ENCODE measurements around the gene MDC1. TPM values are rescaled to one million over a fixed set of nuclear protein-coding genes. Genes with fewer than 3 reads are reported as not detected.

The MDC1 gene
- total RNA-seq, 1 experiment from 2014 or later = 95.9 TPM

GRCh38 chr6:30683183-30683979 is 33.7 kb downstream of the MDC1 start (continued):
- TF ChIP-seq ARID4B (CRISPR knock-in tag; IDR thresholded peaks at IDR 0.05; ENCODE audit: borderline replicate concordance) (no peak), FOXP1 (CRISPR knock-in tag; IDR thresholded peaks at IDR 0.05; ENCODE audit: borderline replicate concordance) (no peak), USF2 (CRISPR knock-in tag; IDR thresholded peaks at IDR 0.05) (no peak)

GRCh38 chr6:30682143-30683117 is 34.7 kb downstream of the MDC1 start:
- Mint-ChIP-seq H3K4me1 (peaks cover 58% of the 10 kb centered on the region), H3K27ac (peak overlapping the region; percentile 84), H3K36me3 (peaks cover 5% of the 10 kb centered on the region), H3K27me3 (ENCODE audit: low read depth) (no peaks in the 10 kb centered on the region), H3K4me3 (peak overlapping the region; percentile 54), H3K9me3 (no peaks in the 10 kb centered on the region)
- TF ChIP-seq ATF1 (CRISPR knock-in tag; IDR thresholded peaks at IDR 0.05) (no peak), SP1 (CRISPR knock-in tag; conservative IDR thresholded peaks at IDR 0.05) (no peak), HMGXB4 (CRISPR knock-in tag; IDR thresholded peaks at IDR 0.05) (no peak), AFF4 (CRISPR knock-in tag; IDR thresholded peaks at IDR 0.05; ENCODE audit: borderline replicate concordance) (no peak), MYBL2 (CRISPR knock-in tag; IDR thresholded peaks at IDR 0.05) (no peak), MAX (CRISPR knock-in tag; IDR thresholded peaks at IDR 0.05) (no peak), CREM (CRISPR knock-in tag; IDR thresholded peaks at IDR 0.05) (no peak), CBFB (CRISPR knock-in tag; IDR thresholded peaks at IDR 0.05; ENCODE audit: low read depth) (no peak), RORB (CRISPR knock-in tag; IDR thresholded peaks at IDR 0.05) (no peak), CDX4 (CRISPR knock-in tag; IDR thresholded peaks at IDR 0.05; ENCODE audit: borderline replicate concordance) (no peak)
- POLR2A ChIA-PET = interaction anchor here (0.8 to 1.6 kb wide), 2 partner anchors 34 to 35 kb away, joined by 3 to 4 read pairs; partner anchors contain the start of gene MDC1
- ATAC-seq (peak; percentile 10), DNase-seq (ENCODE audit: low spot score) (peak; percentile 42)
- CTCF ChIA-PET = interaction anchor here (0.6 to 9.7 kb wide), 7 partner anchors 10 to 229 kb away, joined by 3 to 131 read pairs (median 6); partner anchors contain the start of genes DHX16 and MDC1
